ENCODE results near the gene LRRC26.

Gene LRRC26

GRCh38 chr9:137192859-137193258 lies 23.0 kb upstream of the LRRC26 start:
- no peak overlapping the region for H3K4me3 ChIP-seq (ENCODE audit: low read depth, low read length)
- DNase-seq (ENCODE audit: low read depth) = peak; percentile 19
- no peak for TF ChIP-seq CTCF (conservative IDR thresholded peaks at IDR 0.05; ENCODE audit: low read depth, low read length)

- no peak for DNase-seq (ENCODE audit: low read depth)
- no peak for TF ChIP-seq CTCF (conservative IDR thresholded peaks at IDR 0.05; ENCODE audit: low read depth, low read length)
- H3K4me3 ChIP-seq (ENCODE audit: low read depth, low read length) = no peak overlapping the region
Measured at GRCh38 chr9:137192448-137192780, 22.6 kb upstream of the LRRC26 start.

- H3K4me3 ChIP-seq (ENCODE audit: low read depth, low read length) = no peak overlapping the region
- no peak for DNase-seq (ENCODE audit: low read depth)
- TF ChIP-seq CTCF (conservative IDR thresholded peaks at IDR 0.05; ENCODE audit: low read depth, low read length) = no peak
Measured at GRCh38 chr9:137191691-137192447, 22.0 kb upstream of the LRRC26 start.

GRCh38 chr9:137191245-137191644 lies 21.4 kb upstream of the LRRC26 start:
- H3K4me3 ChIP-seq (ENCODE audit: low read depth, low read length) = no peak overlapping the region
- no peak for DNase-seq (ENCODE audit: low read depth)
- no peak for TF ChIP-seq CTCF (conservative IDR thresholded peaks at IDR 0.05; ENCODE audit: low read depth, low read length)

GRCh38 chr9:137190315-137190856 lies 20.5 kb upstream of the LRRC26 start:
- DNase-seq (ENCODE audit: low read depth) = no peak
- no peak overlapping the region for H3K4me3 ChIP-seq (ENCODE audit: low read depth, low read length)
- no peak for TF ChIP-seq CTCF (conservative IDR thresholded peaks at IDR 0.05; ENCODE audit: low read depth, low read length)

GRCh38 chr9:137189297-137190295 lies 19.7 kb upstream of the LRRC26 start:
- no peak for TF ChIP-seq CTCF (conservative IDR thresholded peaks at IDR 0.05; ENCODE audit: low read depth, low read length)
- DNase-seq (ENCODE audit: low read depth) = no peak
- peak overlapping the region; percentile 67 for H3K4me3 ChIP-seq (ENCODE audit: low read depth, low read length)

Measured in choroid plexus epithelial cell (primary cell).